SK-N-SH (cell line): ENCODE results near the gene UBE2K.
"Not testable (repeated sequence)": the region's sequence is repeated elsewhere in the genome, so short reads cannot be mapped to it uniquely, and the experiment has no call there.

Experiments used
- CTCF ChIP-seq: fragments of 200-600 bp; sonication (generic); IDR thresholded peaks from 2 replicates; pipeline ENCODE4 v1.6.1; 2017; ENCODE audit warnings: antibody characterized with exemption, mild to moderate bottlenecking, moderate library complexity
- EZH2phosphoT487 ChIP-seq: fragments of 200-600 bp; sonication (generic); IDR thresholded peaks from 2 replicates; pipeline ENCODE4 v1.6.1; 2017; ENCODE audit warnings: low read depth, mixed run types, mild to moderate bottlenecking, antibody characterized with exemption, moderate library complexity, borderline replicate concordance
- FOXM1 ChIP-seq: IDR thresholded peaks from 2 replicates; pipeline ENCODE4 v1.4.0; 2012; ENCODE audit warnings: low read depth, mild to moderate bottlenecking
- GABPA ChIP-seq: IDR thresholded peaks from 2 replicates; pipeline ENCODE4 v1.4.0; 2012; ENCODE audit warnings: low read depth, mild to moderate bottlenecking
- NFIC ChIP-seq: IDR thresholded peaks from 2 replicates; pipeline ENCODE4 v1.4.0; 2012; ENCODE audit warnings: borderline replicate concordance
- RAD21 ChIP-seq: IDR thresholded peaks from 2 replicates; pipeline ENCODE4 v1.6.1; 2012; ENCODE audit warnings: mild to moderate bottlenecking, low read length
- TAF1 ChIP-seq: IDR thresholded peaks from 2 replicates; pipeline ENCODE4 v1.6.1; 2012; ENCODE audit warnings: low read depth, mild to moderate bottlenecking, low read length, moderate library complexity, borderline replicate concordance
- YY1 ChIP-seq: IDR thresholded peaks from 2 replicates; pipeline ENCODE4 v1.4.0; 2012; ENCODE audit warnings: low read depth, mild to moderate bottlenecking

- TF ChIP-seq YY1, GABPA, CTCF, TAF1, RAD21, NFIC, FOXM1, EZH2phosphoT487: not testable (repeated sequence)
These were observed 41.7 kb downstream of the UBE2K start for GRCh38 chr4:39739591-39739990.
